Right ventricle myocardium superior (tissue), 1 donor: ENCODE measurements around the gene SPN. TPM values are rescaled to one million over a fixed set of nuclear protein-coding genes. Genes with fewer than 3 reads are reported as not detected.
"Not testable (repeated sequence)": the region's sequence is repeated elsewhere in the genome, so short reads cannot be mapped to it uniquely, and the experiment has no call there.

Experiments
- ATAC-seq: fragments of 200-7000 bp; cut with Tn5 transposase; one replicate; pipeline ENCODE4 v1.9.1; 2020; ENCODE audit warnings: mild to moderate bottlenecking; ENCODE audit not compliant: poor library complexity
- DNase-seq: peaks from one replicate; pipeline ENCODE4 v3.0.0-alpha.2; 2020
- intact Hi-C: fragments of 100-400 bp; cut with DNase I; formaldehyde crosslinking; loops from one replicate; pipeline ENCODE4 v1.11.2; 2022
- long read RNA-seq: library from polyadenylated mRNA; unstranded; transcript quantifications from one replicate; pipeline ENCODE4 v2.0.0, GENCODE V29; 2021
- total RNA-seq: library from RNA; stranded (reverse); fragmentation: NEBNext Ultra II Directional; extraction: Animal tissue kit (Norgen Biotek cat#: 25700); gene quantifications from one replicate; pipeline ENCODE4 v1.2.1, GENCODE V29; 2021
- donor health status: DM: no; HTN: yes; CAD: no; lungs with severe emphysema.

The SPN gene
- total RNA-seq: 0.91 TPM
- long read RNA-seq, partial matches to known transcripts: 0 of 1 reads
- long read RNA-seq, other reads (novel, unspliced or antisense): 0 of 1 reads

GRCh38 chr16:29663016-29663806 is at the start of gene SPN:
Gene SPN, plus strand, starts transcription at chr16:29663247. Its CDS starts 482 bp downstream, at chr16:29663729.
- no peak for ATAC-seq
- no peak for DNase-seq
- intact Hi-C loops: no loop called here

GRCh38 chr16:29613307-29614057 is 49.6 kb upstream of the SPN start:
- ATAC-seq: peak; percentile 91
- DNase-seq: peak; percentile 92
- intact Hi-C loops: not testable (repeated sequence)

GRCh38 chr16:29614691-29615314 is 48.2 kb upstream of the SPN start:
- intact Hi-C loops, ATAC-seq, DNase-seq: not testable (repeated sequence)

- ATAC-seq, intact Hi-C loops, DNase-seq: not testable (repeated sequence)
Observed at GRCh38 chr16:29616127-29616526, 46.9 kb upstream of the SPN start.

- ATAC-seq, DNase-seq, intact Hi-C loops: not testable (repeated sequence)
Observed at GRCh38 chr16:29620591-29620990, 42.5 kb upstream of the SPN start.

- intact Hi-C loops, ATAC-seq, DNase-seq: not testable (repeated sequence)
Observed at GRCh38 chr16:29622738-29623137, 40.3 kb upstream of the SPN start.

GRCh38 chr16:29623253-29623652 is 39.8 kb upstream of the SPN start:
- intact Hi-C loops: not testable (repeated sequence)

GRCh38 chr16:29625114-29625513 is 37.9 kb upstream of the SPN start:
- peak; percentile 36 for ATAC-seq
- intact Hi-C loops, DNase-seq: not testable (repeated sequence)

More at GRCh38 chr16:29623253-29623652, 39.8 kb upstream of the SPN start:
- not testable (repeated sequence) for DNase-seq, ATAC-seq

GRCh38 chr16:29626778-29627331 is 36.2 kb upstream of the SPN start:
- DNase-seq, intact Hi-C loops: not testable (repeated sequence)
- peak; percentile 39 for ATAC-seq

GRCh38 chr16:29627661-29628075 is 35.4 kb upstream of the SPN start:
- ATAC-seq, intact Hi-C loops, DNase-seq: not testable (repeated sequence)

- intact Hi-C loops, ATAC-seq: not testable (repeated sequence)
Observed at GRCh38 chr16:29628707-29629106, 34.3 kb upstream of the SPN start.

GRCh38 chr16:29629318-29629717 is 33.7 kb upstream of the SPN start:
- ATAC-seq, DNase-seq, intact Hi-C loops: not testable (repeated sequence)

More at GRCh38 chr16:29628707-29629106, 34.3 kb upstream of the SPN start:
- DNase-seq: not testable (repeated sequence)

- ATAC-seq, DNase-seq, intact Hi-C loops: not testable (repeated sequence)
Observed at GRCh38 chr16:29631658-29632057, 31.4 kb upstream of the SPN start.

- DNase-seq, intact Hi-C loops, ATAC-seq: not testable (repeated sequence)
Observed at GRCh38 chr16:29635902-29636301, 27.1 kb upstream of the SPN start.

GRCh38 chr16:29636368-29636767 is 26.7 kb upstream of the SPN start:
- intact Hi-C loops, DNase-seq, ATAC-seq: not testable (repeated sequence)

- intact Hi-C loops, DNase-seq, ATAC-seq: not testable (repeated sequence)
Observed at GRCh38 chr16:29638751-29639150, 24.3 kb upstream of the SPN start.

- ATAC-seq: no peak
- no peak for DNase-seq
- intact Hi-C loops: no loop called here
Observed at GRCh38 chr16:29641561-29641960, 21.5 kb upstream of the SPN start.

GRCh38 chr16:29643596-29643995 is 19.5 kb upstream of the SPN start:
- DNase-seq (no peak), ATAC-seq (no peak)
- intact Hi-C loops: no loop called here
